GM13976 (cell line): Measurements from ENCODE around the gene CCR4.

ENCODE experiments used
- DNase-seq: peaks from one replicate; pipeline ENCODE4 v3.0.0; 2012; ENCODE audit warnings: low spot score
- in situ Hi-C: fragments of 300-500 bp; cut with MboI; formaldehyde crosslinking; loops from one replicate; pipeline ENCODE4 v1.12.0; 2022; ENCODE audit warnings: low sequenced_read_pairs, mixed read lengths, inconsistent platforms; ENCODE audit not compliant: unreplicated experiment
- TF ChIP-seq, protein P1 (sequence below): IDR thresholded peaks from 2 replicates; pipeline ENCODE4 v1.5.1; 2012; ENCODE audit warnings: borderline replicate concordance, mild to moderate bottlenecking; ENCODE audit not compliant: insufficient read depth; ENCODE audit errors: extremely low read depth, missing control alignments, control extremely low read depth

Gene CCR4

DNA sequence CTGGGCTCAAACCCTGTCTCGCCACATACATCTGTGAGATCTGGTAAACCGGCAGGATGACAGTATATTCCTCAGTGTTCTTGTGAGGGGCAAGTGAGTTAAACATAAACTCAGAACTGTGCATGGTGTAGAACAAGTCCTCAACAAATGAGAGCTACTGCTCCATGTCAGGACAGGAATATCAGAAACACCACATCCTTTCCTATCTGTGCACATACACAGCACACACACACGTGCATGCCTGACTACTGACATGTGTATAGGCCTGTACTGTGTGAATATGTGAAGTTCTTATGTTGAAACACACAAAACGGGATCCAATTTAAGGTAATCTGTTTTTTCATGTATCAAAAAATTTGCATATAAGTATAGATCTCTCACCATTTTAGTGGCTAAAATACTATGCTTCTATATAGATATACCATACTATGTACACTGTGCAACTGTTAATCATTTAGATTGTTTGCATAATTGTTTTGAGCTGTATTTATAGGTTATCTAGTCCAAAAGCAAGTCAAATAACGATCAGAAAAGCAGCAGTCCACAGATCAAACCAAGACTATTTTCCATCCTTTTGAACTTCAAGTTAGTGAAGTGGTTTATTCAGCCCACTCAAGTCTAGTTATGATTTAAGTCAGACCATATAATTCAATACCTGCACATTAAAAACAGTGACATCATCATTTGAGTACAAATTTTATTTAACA is 44.8 kb downstream of the CCR4 start:
- in situ Hi-C loops: no loop called here
- no peak for DNase-seq
- TF ChIP-seq, protein P1, sequence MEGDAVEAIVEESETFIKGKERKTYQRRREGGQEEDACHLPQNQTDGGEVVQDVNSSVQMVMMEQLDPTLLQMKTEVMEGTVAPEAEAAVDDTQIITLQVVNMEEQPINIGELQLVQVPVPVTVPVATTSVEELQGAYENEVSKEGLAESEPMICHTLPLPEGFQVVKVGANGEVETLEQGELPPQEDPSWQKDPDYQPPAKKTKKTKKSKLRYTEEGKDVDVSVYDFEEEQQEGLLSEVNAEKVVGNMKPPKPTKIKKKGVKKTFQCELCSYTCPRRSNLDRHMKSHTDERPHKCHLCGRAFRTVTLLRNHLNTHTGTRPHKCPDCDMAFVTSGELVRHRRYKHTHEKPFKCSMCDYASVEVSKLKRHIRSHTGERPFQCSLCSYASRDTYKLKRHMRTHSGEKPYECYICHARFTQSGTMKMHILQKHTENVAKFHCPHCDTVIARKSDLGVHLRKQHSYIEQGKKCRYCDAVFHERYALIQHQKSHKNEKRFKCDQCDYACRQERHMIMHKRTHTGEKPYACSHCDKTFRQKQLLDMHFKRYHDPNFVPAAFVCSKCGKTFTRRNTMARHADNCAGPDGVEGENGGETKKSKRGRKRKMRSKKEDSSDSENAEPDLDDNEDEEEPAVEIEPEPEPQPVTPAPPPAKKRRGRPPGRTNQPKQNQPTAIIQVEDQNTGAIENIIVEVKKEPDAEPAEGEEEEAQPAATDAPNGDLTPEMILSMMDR: no peak

DNA sequence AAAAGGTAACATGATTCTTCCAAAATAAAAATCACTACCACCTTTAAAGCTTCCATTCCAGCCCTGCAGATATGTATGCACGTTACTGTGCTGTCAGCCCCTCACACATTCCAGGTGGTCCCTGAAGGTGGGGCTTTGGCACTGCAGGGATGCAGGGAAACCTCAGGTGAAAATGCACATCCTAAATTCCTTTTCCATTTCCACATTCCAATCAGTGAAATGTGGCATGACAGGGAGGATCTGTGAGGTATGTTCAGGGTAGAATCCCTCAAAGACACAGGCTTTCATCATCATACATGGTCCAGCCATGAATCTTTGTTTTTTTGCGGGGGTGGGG is 45.3 kb downstream of the CCR4 start:
- no peak for DNase-seq
- in situ Hi-C loops: no loop called here
- TF ChIP-seq, protein P1: no peak

DNA sequence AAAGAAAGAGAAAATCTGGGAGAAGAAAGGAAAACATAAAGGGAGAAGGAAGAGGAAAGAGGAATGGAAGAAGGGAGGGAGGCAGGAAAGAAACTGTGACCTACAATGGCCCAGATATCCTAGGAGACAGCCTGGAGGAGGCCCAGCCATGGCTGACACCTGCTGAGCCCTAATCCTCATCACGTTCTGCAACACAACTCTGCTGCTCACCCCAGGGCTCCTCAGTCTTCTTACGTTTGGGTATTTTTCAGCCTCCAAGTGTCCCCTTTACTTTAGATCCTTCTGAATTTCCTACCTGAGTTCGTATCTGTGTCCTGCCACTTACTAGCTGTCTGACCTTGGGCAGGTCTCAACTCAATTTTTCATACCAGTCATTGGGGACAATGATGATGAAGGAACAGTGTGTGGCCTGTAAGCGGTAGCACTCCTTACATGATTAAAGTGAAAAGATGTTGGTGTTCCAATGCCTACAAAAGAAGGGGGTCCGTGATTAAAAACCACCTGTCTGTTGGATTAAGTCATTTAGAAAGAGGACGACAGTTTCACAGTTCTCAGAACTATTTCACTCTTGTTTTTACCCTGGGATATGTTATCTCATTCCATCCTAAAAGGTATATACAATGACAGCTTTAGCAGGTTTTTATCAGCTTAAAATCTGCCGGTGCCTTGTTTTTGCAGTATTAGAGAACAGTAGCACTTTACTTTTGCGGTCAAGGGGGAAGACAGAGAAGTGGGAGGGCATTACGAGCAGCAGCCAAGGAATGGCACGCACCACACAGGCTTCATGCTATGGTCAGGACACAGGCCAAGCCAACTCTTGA is 47.4 kb downstream of the CCR4 start:
- TF ChIP-seq, protein P1: no peak
- in situ Hi-C loops: no loop called here
- DNase-seq: no peak

DNA sequence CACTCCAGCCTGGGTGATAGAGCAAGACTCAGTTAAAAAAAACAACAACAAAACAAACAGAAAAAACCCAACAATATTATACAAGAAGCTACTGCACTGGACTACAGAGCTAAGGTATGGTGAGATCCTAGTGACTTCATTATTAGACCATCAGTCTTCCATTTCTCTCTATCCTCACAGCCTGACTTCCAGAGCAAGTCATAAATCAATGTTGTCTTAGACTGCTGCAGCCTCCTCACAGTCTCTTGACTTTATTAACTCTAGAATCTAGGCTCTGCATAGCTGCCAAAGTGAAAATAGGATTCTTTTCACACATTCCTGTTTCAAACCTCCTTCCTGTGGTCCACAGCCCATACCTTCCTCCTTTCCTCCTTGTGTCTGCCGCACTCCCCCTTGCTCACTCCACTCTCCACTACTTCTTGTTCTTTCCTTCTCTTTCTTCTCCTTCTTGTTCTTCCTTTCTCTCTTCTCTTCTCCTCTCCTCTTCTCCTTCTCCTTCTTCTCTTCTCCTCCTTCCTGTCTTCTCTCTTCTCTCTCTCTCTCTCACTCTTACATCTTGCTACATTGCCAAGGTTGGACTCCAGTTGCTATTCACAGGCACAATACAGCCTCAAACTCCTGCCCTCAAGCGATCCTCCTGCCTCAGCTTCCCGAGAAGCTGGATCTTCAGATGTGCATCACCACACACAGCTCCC is 49.4 kb downstream of the CCR4 start:
- TF ChIP-seq, protein P1: no peak
- in situ Hi-C loops: no loop called here
- no peak for DNase-seq

DNA sequence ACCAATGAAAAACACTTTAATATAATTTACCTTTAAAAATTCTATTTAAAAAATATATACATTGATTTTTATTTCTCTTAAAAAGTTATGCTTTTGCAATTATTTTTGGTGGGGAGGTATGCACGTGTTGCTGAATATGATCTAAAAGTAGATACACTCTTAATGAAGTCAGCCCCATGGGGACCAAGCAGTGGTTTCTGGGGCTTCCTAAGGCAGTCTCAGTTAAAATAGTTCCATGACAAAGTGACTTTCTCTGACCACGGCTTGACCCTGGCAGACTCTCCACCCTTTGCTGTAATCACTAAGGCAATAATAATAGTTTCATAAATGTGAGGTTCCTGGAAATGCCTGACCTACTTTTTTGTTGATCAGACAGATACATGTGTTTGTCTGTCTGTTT is 50.4 kb downstream of the CCR4 start:
- TF ChIP-seq, protein P1: no peak
- in situ Hi-C loops: no loop called here
- peak; percentile 62 for DNase-seq

DNA sequence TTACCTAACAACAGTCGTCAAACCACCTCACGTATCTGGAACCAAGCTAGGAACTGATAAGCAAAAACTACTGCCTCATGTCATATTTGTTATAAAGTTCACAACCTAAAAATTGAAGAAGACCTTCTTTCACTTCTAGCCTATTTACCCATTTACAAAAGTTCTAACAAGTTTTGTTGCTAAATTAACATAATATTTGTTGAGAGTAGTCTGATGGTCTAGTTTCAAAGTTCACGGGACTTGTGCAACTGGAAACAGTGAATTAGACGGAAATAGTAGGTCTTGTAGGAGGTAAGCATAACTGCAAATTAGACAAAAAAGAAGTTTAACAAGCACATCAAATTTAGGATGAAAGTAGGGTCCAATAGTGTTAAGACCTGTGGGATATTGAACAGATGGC is 51.9 kb downstream of the CCR4 start:
- TF ChIP-seq, protein P1: no peak
- no peak for DNase-seq
- in situ Hi-C loops: no loop called here
